Skeletal muscle cell (primary cell): ENCODE measurements around the gene ZDHHC6.
"Not testable (repeated sequence)": the region's sequence is repeated elsewhere in the genome, so short reads cannot be mapped to it uniquely, and the experiment has no call there.

Experiments used
- DNase-seq: peaks from one replicate; pipeline ENCODE4 v3.0.0-alpha.2; 2010; ENCODE audit warnings: low read depth
- H3K4me3 ChIP-seq: 2 replicates; pipeline ENCODE4 v1.5.1; 2011; ENCODE audit warnings: low read depth, mild to moderate bottlenecking, control low read depth, low read length, moderate library complexity

ZDHHC6 gene

DNA sequence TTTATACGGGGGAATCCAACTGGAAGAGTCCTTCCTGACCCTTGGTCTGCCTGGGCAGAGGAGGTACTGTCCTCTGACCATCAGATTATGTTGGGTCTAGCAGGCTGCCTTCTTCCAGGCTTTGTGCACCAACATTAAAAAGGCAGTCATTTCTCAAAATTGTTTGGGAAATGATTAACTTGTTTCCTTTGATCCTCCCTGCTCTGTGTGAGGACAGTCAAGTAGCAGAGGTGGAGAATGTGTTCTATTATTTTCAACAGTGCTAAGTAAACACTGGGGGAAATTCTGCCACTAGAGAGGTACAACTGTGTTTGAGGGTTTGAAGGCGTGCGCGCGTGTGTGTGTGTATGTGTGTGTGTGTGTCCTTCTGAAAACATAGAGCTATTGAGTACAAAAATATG is 52.2 kb downstream of the ZDHHC6 start:
- no peak for DNase-seq
- H3K4me3 ChIP-seq, result no peak overlapping the region

DNA sequence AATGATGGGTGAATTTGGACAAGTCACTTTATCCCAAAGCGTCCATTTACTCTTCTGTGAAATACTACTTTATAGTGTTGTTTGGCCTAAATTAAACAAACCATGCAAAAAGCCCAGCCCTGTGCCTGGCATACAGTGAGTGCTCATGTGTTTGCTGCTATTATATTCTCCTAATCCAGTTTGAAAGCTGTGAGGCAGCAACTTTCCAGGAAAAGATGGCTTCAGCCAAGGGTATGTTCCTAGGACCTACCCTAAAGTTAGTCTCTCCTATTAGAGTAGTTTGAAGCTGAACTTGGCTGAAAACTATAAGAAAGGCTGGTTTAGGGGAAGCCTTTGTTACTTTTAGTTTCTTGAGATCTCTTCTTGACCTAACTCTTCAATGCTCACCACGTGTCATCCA is 52.9 kb downstream of the ZDHHC6 start:
- H3K4me3 ChIP-seq, result no peak overlapping the region
- no peak for DNase-seq

DNA sequence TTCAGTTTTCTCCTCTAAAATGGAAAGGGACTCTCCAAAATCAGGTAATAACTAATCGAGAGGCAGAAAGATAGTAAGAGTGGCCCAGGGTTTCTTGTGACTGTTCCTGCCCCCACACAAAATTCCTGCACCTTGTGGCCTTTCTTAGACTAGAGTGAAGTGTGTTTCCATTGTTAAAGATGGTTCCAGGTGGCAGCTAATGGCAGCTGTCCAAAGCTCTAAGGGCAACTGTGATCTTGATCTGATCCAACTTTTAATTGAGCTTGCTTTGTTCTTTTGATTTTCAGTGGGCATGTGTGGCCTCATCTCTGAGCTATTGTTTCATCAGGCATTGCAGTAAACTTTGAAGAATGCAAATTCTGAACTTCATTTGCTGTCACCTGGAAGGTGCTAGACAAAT is 53.4 kb downstream of the ZDHHC6 start:
- DNase-seq, result no peak
- no peak overlapping the region for H3K4me3 ChIP-seq

DNA sequence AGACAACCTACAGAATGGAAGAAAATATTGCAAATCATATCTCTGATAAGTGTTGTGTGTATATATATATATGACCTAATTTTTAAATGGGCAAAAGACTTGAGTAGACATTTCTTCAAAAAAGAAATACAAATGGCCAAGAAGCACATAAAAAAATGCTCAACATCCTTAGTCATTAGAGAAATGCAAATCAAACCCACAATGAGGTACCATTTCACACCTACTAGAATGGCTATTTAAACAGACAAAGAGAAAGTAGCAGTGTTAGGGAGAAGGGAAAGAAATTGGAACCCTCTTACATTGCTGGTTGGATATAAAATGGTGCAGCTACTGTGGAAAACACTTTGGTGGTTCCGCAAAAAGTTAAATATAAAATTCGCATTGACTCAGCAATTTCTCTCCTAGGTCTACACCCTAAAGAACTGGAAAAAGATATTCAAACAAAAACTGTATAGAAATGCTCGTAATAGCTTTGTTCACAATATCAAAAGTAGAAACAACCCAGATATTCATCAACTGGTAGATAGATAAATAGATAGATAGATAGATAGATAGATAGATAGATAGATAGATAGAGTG is 56.5 kb downstream of the ZDHHC6 start:
- no peak for DNase-seq
- H3K4me3 ChIP-seq, result no peak overlapping the region

DNA sequence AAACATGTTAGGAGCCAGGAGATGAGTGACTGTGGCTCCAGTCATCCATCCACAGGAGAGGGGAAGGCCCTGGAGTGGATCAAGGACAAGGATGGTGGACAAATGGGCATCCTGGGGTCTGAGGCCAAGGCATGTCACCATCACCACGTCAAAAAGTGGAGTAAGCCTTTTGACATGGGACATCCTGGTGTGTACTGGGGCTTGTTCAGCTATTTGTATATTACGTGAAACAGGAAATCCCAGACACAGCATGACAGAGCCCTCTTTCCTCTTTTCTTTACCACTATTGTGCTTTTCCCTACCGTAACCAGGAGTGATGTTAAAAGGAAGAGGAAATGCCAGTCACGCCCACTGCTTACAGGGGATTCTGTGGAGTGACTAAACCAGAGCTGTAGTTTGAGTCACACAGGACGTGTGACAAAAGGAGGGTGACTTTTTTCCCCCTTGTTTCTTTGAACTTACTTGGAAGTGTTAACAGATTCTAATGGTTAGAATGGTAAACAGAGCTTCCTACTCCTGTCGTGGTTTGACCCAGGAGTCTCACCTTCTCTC is 57.4 kb downstream of the ZDHHC6 start:
- DNase-seq, result no peak
- H3K4me3 ChIP-seq, result no peak overlapping the region

DNA sequence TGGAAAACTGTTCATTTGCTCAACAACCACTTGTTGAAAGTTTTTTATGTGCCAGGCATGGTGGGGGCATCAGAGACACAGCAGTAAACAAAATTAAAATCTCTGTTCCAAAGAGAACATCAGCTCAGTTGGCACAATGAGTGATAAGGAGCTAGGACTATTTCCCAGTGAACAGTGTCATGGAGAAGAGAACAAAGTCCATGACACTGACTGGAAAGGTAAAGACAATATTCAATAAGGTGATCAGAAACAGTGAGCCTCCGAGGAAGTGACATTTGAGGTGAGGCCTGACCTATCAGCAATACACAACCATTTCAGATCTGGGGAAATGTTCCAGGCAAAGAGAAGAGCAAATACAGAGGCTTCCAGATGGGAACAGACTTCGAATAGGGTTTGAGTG is 58.2 kb downstream of the ZDHHC6 start:
- H3K4me3 ChIP-seq, result no peak overlapping the region
- no peak for DNase-seq

DNA sequence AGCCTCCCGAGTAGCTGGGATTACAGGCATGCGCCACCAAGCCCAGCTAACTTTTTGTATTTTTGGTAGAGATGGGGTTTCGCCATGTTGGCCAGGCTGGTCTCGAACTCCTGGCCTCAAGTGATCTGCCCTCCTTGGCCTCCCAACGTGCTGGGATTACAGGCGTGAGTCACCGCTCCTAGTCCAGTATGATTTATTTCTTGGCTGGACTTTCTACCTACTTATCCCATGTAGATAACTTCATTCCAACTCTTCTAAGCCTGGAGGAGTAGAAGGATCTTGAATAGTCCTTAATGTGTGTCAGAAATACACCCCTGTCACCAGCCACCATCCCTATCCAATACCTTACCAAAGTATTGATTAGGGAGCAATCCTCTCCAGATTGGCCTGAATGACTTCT is 58.7 kb downstream of the ZDHHC6 start:
- DNase-seq, H3K4me3 ChIP-seq: not testable (repeated sequence)

DNA sequence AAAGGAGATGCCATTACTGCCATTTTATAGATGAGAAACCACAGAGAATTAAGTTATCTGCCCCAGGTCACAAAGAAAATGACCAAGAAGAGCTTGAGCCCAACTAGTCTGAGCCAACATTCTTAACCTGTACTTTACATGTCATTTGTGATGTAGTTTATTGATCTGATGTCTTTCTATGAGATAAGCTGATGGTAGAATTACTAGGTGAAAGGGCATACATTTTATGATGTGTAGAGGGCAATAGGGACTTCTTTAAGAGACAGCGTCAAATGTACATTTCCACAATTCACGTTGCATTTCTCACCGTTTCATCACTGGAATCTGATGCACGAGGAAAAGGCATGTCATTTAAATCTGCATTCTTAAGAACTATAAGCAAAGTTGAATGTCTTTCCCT is 61.5 kb downstream of the ZDHHC6 start:
- DNase-seq, result no peak
- no peak overlapping the region for H3K4me3 ChIP-seq

DNA sequence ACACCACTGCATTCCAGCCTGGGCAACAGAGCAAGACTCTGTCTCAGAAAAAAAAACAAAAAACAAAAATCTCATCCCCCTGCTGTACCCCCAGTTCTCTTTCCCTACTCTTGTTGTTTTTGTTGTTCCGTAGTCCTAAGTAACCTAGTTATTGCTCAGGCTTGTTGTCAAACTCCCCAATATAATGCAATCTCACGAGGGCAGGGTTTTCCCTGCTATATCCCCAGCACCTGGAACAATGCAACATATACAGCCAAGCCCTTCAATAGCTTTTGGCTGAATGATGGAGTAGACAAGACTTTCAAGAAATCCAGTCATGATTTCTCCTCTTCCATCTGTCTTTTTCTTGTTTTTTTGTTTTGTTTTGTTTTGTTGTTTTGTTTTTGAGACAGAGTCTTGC is 62.6 kb downstream of the ZDHHC6 start:
- no peak overlapping the region for H3K4me3 ChIP-seq
- DNase-seq, result no peak

DNA sequence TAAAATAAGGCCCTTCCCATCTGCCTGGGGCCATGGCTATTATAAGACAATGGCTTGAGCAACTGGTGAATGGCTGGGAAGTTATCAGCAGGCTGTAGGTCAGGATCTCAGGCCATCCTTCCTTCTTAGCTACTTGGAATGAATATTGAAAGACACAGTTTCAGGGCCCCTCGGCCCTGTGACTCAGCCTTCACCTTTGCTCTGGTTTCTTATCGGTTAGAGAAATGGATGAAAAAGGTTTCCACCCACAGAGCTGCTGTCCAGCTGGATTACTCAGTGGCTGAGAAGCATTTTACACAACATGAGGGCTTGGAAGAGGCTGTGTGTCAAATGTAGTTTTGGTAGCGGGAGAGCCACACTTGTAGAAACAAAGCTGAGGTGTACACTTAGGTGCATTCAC is 63.4 kb downstream of the ZDHHC6 start:
- DNase-seq, result no peak
- H3K4me3 ChIP-seq, result no peak overlapping the region

DNA sequence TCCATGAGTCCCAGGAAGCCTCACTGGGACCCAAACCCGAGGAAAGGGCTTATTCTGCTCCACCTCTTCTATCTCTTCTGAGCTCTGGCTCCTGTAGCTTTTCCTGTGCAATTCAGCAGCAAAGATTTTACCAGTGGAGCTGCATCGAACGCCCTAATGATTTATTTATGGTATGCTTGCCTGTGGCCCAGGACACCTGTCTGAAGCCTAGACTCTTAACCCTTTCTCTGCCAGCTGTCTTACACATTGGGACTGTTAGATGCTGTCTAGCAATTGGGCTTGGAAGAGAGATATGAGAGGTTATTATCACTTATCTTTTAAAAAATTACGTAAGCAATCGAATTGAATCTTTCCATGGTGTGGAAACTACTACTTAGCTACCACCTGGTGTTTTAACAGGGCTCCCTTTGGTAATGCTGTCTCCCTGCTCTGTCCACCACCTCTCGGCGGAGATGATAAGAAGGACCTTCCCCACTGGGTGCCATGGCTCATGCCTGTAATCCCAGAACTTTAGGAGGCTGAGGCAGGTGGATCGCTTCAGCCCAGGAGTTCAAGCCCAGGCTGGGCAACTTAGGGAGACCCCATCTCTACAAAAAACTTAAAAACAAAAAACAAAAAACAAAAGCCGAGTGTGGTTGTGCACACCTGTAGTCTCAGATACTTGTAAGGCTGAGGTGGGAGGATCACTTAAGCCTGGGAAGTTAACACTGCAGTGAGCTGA is 64.0 kb downstream of the ZDHHC6 start:
- no peak for DNase-seq
- H3K4me3 ChIP-seq, result no peak overlapping the region
